Keratinocyte (primary cell): ENCODE results near the gene ABCD3. TPM values are rescaled to one million over a fixed set of nuclear protein-coding genes. Genes with fewer than 3 reads are reported as not detected.

Experiments
- DNase-seq: peaks from one replicate; pipeline ENCODE4 v3.0.0-alpha.2; 2011; ENCODE audit warnings: low read depth, missing footprints, low spot score
- FAIRE-seq: peaks from 2 replicates; lab custom pipeline; 2011; peaks lifted over from hg19 to GRCh38; lab: Jason Lieb, UNC
- H2AFZ ChIP-seq: 2 replicates; pipeline ENCODE4 v1.6.0; 2012; ENCODE audit warnings: low read length, control low read depth, inconsistent platforms; ENCODE audit not compliant: control insufficient read depth
- H3K27ac ChIP-seq: 2 replicates; pipeline ENCODE4 v1.5.1; 2011; ENCODE audit warnings: low read length; ENCODE audit not compliant: control insufficient read depth, insufficient read depth
- H3K27me3 ChIP-seq: 3 replicates; pipeline ENCODE4 v1.6.0; 2011; ENCODE audit warnings: low read length; ENCODE audit not compliant: control insufficient read depth, insufficient read depth; ENCODE audit errors: extremely low read depth
- H3K36me3 ChIP-seq, 2 experiments: 2 replicates in 1 of 2; 3 replicates in 1 of 2; pipeline ENCODE4 v1.5.1; 2011; ENCODE audit warnings: low read length in 2 of 2, mild to moderate bottlenecking in 1 of 2; ENCODE audit not compliant: control insufficient read depth in 2 of 2, insufficient read depth in 2 of 2; ENCODE audit errors: extremely low read depth in 1 of 2
- H3K4me1 ChIP-seq: 3 replicates; pipeline ENCODE4 v1.5.1; 2011; ENCODE audit warnings: low read length; ENCODE audit not compliant: control insufficient read depth, insufficient read depth; ENCODE audit errors: extremely low read depth
- H3K4me2 ChIP-seq: 3 replicates; pipeline ENCODE4 v1.6.0; 2011; ENCODE audit warnings: low read depth, low read length; ENCODE audit not compliant: control insufficient read depth, insufficient read depth; ENCODE audit errors: extremely low read depth
- H3K4me3 ChIP-seq, 3 experiments: fragments of 200-600 bp in 1 of 3; sonication (generic) in 1 of 3; 2 replicates in 2 of 3; 3 replicates in 1 of 3; pipeline ENCODE4 v1.5.1; 2011 to 2016; ENCODE audit warnings: low read length in 3 of 3, mild to moderate bottlenecking in 3 of 3, control low read depth in 2 of 3, inconsistent platforms in 1 of 3, low read depth in 1 of 3, mixed read lengths in 1 of 3, mixed run types in 1 of 3, moderate library complexity in 1 of 3; ENCODE audit not compliant: control insufficient read depth in 2 of 3, insufficient read depth in 2 of 3; ENCODE audit errors: extremely low read depth in 1 of 3
- H3K79me2 ChIP-seq: 2 replicates; pipeline ENCODE4 v1.6.0; 2012; ENCODE audit warnings: low read length; ENCODE audit not compliant: control insufficient read depth, insufficient read depth
- H3K9ac ChIP-seq: 3 replicates; pipeline ENCODE4 v1.6.0; 2011; ENCODE audit warnings: low read length; ENCODE audit not compliant: control insufficient read depth, insufficient read depth; ENCODE audit errors: extremely low read depth
- H3K9me1 ChIP-seq: 3 replicates; pipeline ENCODE4 v1.6.0; 2011; ENCODE audit warnings: low read length; ENCODE audit not compliant: control insufficient read depth, insufficient read depth; ENCODE audit errors: extremely low read depth
- H3K9me3 ChIP-seq: 2 replicates; pipeline ENCODE4 v1.5.1; 2012; ENCODE audit warnings: low read depth, low read length; ENCODE audit not compliant: control insufficient read depth
- H4K20me1 ChIP-seq: 3 replicates; pipeline ENCODE4 v1.6.0; 2011; ENCODE audit warnings: low read length; ENCODE audit not compliant: control insufficient read depth, insufficient read depth; ENCODE audit errors: extremely low read depth
- EZH2 ChIP-seq: IDR thresholded peaks from one replicate; pipeline ENCODE4 v1.6.1; 2012; ENCODE audit warnings: inconsistent platforms, mild to moderate bottlenecking, low read length, moderate library complexity
- dilution Hi-C: fragments of 300-500 bp; cut with MboI; formaldehyde crosslinking; loops from one replicate; pipeline ENCODE4 v1.7.0; 2020; ENCODE audit warnings: low sequenced_read_pairs; ENCODE audit not compliant: extremely low pct_ligation_motif_present
- polyA plus RNA-seq, 5 experiments: library from polyadenylated mRNA; depleted of rRNA in 3 of 5; stranded (reverse) in 3 of 5; stranded (forward) in 1 of 5; unstranded in 1 of 5; fragments of >200 nt; gene quantifications; 1 replicate in 1 of 5; 2 replicates in 3 of 5; 3 replicates in 1 of 5; pipeline versions ENCODE4 v1.2.1 to v1.2.3, GENCODE V29; 2011 to 2012; ENCODE audit warnings: missing spikeins in 2 of 5, low read depth in 1 of 5, low replicate concordance in 1 of 5
- TF ChIP-seq, protein P1 (sequence below), 3 experiments: IDR thresholded peaks in 1 of 3; conservative IDR thresholded peaks in 1 of 3; optimal IDR thresholded peaks in 1 of 3; 2 replicates in 2 of 3; 3 replicates in 1 of 3; pipeline versions ENCODE3 to v1.5.1; 2011; ENCODE audit warnings: low read length in 3 of 3, mild to moderate bottlenecking in 3 of 3, moderate library complexity in 2 of 3, control low read depth in 1 of 3, inconsistent platforms in 1 of 3; ENCODE audit not compliant: insufficient read depth in 2 of 3; ENCODE audit errors: extremely low read depth in 1 of 3

ABCD3 gene
- polyA plus RNA-seq, 1 donor (not counting 4 experiments of a cell fraction or from before 2014, with no cell fraction given), result 34.9 TPM

DNA sequence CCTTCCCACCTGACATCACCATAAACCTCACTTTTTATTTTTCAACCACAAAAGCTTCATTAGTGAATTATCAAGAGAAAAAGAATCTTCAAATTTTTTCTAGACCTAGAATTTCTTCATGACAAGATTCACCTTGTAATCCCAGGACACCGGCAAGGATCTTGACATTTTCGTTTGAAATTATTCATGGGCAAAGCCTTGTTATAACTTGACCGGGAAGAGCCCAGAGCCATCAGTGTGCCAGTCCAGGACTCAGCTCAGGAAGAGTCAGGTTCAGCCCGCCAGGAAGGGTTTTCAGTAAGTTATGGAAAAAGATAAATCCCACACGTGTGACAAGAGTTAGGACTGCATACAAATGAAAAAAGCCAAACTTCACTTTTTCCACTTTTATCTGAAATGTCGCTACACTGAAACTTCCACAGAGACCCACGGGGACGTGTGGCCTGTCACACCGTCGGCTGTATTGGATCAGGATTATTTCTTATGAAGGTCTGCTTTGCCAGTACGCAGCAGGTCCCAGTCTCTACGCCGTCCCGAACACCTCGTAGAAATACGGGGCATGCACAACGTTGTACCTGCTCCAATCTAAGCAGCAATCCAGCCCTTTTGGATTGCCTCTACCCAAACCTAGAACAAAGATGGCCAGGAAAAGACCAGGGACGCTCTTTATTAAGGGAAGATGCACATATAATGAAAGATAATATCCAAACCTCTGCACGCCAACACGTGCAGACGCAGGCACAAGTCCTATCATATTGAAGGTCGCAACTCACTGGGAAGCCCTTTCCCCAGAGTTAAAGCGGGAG is 122.5 kb downstream of the ABCD3 start:
- no peak for DNase-seq
- Histone ChIP-seq H3K9me1 (no peaks in the 10 kb centered on the region), H3K4me1 (peaks cover 28% of the 10 kb centered on the region), H3K27me3 (no peaks in the 10 kb centered on the region), H3K27ac (peak overlapping the region; percentile 59), H3K4me3 (peak overlapping the region; percentile 77 to 91 (median 82)), H3K9me3 (no peaks in the 10 kb centered on the region), H3K9ac (peak overlapping the region; percentile 86), H3K79me2 (peaks cover 69% of the 10 kb centered on the region), H2AFZ (no peak overlapping the region), H4K20me1 (peaks cover 36% of the 10 kb centered on the region), H3K4me2 (peak overlapping the region; percentile 55), H3K36me3 (peaks cover 36 to 40% of the 10 kb centered on the region in 2 experiments)
- FAIRE-seq, result no peak
- TF ChIP-seq, protein P1, sequence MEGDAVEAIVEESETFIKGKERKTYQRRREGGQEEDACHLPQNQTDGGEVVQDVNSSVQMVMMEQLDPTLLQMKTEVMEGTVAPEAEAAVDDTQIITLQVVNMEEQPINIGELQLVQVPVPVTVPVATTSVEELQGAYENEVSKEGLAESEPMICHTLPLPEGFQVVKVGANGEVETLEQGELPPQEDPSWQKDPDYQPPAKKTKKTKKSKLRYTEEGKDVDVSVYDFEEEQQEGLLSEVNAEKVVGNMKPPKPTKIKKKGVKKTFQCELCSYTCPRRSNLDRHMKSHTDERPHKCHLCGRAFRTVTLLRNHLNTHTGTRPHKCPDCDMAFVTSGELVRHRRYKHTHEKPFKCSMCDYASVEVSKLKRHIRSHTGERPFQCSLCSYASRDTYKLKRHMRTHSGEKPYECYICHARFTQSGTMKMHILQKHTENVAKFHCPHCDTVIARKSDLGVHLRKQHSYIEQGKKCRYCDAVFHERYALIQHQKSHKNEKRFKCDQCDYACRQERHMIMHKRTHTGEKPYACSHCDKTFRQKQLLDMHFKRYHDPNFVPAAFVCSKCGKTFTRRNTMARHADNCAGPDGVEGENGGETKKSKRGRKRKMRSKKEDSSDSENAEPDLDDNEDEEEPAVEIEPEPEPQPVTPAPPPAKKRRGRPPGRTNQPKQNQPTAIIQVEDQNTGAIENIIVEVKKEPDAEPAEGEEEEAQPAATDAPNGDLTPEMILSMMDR (optimal IDR thresholded peaks at IDR 0.05 in 1 of 3, IDR thresholded peaks at IDR 0.05 in 1 of 3, conservative IDR thresholded peaks at IDR 0.05 in 1 of 3; ENCODE audit: extremely low read depth in 1 of 3, insufficient read depth in 2 of 3, low read length in 3 of 3), result peak in 1 of 3 experiments; percentile 5
- TF ChIP-seq EZH2, result no peak
- dilution Hi-C loops, result no loop called here

DNA sequence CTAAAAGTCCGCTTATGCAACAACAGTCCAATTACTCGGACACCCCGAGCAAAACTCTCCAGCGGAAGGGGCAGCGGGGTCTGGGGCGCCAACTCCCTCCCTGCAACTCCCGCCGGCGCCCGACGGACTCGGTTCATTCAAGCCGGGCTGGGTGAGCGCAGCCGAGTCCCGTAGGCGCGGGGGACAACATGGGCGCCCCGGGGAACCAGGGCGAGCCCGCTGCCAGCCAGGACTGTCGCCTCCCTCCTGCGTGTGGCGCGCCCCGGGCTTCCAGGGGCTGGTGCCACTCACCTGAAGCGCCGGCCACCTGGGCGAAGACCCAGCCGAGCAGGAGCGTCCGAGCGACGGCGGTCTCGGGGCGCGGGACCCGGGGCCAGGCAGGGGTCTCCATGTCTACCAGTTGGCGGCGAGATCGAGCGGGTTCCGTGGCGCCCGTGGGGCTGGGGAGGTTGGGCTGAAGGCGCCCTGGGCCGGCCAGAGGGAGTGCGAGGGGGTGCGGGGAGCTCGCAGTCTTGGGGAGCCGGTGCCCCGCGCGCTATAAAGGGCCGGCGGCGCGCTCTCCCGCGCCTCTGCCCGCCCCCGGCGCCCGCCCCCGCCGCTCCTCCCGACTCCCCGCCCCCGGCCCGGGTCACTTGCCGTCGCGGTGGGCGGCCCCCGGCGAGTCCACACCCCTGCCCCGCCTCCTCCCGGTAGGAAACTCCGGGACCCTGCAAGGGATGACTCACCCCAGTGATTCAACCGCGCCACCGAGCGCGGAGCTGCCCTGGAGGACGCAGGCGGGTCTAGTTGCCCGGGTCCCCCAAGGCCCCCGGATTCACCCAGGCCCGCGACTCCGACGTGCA is 123.3 kb downstream of the ABCD3 start, which contains the start of gene F3:
Gene F3 (minus strand): TSS at position 514 of the 842 bp plus-strand sequence. CDS start 123 bp downstream, at position 391.
- Histone ChIP-seq H3K9me3 (no peaks in the 10 kb centered on the region), H3K4me2 (peak within 1 kb of the TSS; percentile 78), H3K9ac (peak within 1 kb of the TSS; percentile 89), H3K4me1 (peaks cover 33% of the 10 kb centered on the region), H2AFZ (no peak within 1 kb of the TSS), H3K79me2 (peaks cover 67% of the 10 kb centered on the region), H3K9me1 (no peaks in the 10 kb centered on the region), H4K20me1 (peaks cover 29% of the 10 kb centered on the region), H3K27ac (peak within 1 kb of the TSS; percentile 89), H3K4me3 (peak within 1 kb of the TSS; percentile 77 to 91 (median 82)), H3K36me3 (peaks cover 28 to 34% of the 10 kb centered on the region in 2 experiments), H3K27me3 (no peaks in the 10 kb centered on the region)
- dilution Hi-C loops, result no loop called here
- FAIRE-seq (no peak), DNase-seq (no peak)
- TF ChIP-seq, protein P1 (optimal IDR thresholded peaks at IDR 0.05 in 1 of 3, IDR thresholded peaks at IDR 0.05 in 1 of 3, conservative IDR thresholded peaks at IDR 0.05 in 1 of 3; ENCODE audit: extremely low read depth in 1 of 3, insufficient read depth in 2 of 3, low read length in 3 of 3), result peak in 2 of 3 experiments; percentile 13 to 16
- TF ChIP-seq EZH2, result no peak
